Activated CD4-positive, alpha-beta T cell treated with anti-CD3 and anti-CD28 coated beads for 48 hours (primary cell): ENCODE measurements around the gene GPR89A.
"Not testable (repeated sequence)": the region's sequence is repeated elsewhere in the genome, so short reads cannot be mapped to it uniquely, and the experiment has no call there.

Experiments used
- DNase-seq: peaks from one replicate; pipeline ENCODE4 v3.0.0-alpha.2; 2020

The GPR89A gene

DNA sequence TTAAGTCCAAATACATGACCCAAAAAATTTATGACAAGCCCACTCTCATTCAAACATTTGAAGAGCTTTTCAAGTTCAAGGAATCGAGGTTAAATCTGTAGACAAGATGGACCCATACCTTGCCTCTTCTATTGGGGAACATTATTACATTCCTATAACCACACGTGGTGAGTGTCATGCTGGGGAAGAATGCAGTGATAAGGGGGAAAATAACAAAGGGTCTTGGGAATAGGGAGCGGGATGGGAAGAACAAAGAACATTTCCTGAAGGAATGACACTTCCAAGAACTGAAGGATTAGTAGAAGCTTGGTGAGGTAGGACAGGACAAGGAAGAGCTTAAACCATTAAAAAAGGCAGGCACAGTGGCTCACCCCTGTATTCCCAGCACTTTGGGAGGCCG lies 80.5 kb downstream of the GPR89A start:
- no peak for DNase-seq

DNA sequence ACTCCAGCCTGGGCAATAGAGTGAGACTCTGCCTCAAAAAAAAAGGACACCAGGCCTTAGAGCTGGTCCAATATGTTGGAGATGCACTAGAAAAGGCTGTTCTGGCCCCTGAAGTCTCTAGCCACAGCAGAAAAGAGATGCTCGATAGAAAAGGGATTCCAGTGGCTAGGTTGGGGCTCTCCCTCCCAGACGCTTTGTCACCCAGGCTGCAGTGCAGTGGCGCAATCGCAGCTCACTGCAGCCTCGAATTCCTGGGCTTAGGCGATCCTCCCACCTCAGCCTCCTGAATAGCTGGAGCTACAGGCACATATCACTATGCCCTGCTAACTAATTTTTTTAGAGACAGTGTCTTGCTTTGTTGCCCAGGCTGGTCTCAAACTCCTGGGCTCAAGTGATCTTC lies 81.1 kb downstream of the GPR89A start:
- DNase-seq, result no peak

DNA sequence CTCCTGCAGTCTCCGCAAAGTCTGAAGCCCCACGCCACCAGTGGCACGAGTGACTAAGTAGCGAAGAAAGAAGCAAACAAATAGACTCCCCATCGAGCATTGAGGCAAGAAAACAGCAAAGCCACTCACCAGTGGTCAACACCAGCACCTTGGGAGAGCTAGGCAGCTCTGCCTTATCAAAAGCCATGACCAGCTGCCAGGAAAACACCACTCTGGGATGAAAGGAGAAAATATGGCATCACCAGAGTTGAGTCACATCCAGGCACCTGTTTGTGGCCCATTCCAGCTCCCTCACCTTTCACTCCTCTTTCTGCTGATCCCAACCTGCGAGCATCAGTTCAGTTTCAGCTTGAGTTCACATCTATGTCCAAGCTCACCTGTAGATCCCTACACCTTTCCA lies 82.1 kb downstream of the GPR89A start:
- DNase-seq, result no peak

DNA sequence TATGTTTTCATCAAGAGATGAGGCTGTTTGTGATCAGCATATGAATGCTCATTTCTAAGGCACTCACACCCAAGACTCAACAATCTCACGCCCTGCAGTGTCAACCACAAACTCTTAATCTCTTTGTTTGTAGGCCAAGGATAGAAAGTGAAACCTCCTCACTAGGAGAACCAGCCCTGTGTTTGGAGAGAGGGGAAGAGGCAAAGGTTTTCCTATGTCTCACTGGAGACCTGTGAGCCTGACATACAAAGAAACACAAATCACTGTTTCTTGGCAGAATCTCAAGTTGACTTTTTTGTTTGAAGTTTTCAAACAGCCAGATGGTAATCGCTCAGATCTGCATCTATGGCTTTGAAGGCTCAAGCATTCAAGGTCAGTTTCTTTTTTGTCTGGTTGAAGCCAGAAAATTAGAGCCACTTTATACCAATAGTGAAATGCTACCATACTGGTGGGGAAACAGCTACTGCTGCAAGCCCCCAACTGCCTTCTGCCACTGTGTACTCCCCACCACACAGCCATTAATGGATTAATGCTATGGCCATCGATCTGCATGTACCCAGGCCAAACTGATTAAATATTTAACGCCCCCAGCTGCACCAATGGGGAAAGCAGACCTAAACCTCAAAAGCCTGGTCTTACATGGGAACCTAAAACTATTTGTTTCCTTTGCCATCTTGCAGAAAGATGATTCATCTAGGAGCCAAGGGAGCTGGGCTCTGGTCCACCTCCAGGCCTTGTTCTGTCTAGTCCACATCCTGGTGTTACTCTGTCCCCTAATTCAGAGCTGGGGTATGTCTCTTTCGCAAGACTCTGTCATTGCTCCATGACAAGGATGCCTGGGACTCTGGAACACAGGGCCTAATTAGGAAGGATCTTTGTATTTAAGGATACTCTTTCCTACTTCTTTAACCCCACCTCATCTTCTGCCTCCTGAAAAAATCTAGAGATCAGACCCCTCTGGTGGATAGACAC lies 83.1 kb downstream of the GPR89A start:
- DNase-seq, result peak; percentile 41

DNA sequence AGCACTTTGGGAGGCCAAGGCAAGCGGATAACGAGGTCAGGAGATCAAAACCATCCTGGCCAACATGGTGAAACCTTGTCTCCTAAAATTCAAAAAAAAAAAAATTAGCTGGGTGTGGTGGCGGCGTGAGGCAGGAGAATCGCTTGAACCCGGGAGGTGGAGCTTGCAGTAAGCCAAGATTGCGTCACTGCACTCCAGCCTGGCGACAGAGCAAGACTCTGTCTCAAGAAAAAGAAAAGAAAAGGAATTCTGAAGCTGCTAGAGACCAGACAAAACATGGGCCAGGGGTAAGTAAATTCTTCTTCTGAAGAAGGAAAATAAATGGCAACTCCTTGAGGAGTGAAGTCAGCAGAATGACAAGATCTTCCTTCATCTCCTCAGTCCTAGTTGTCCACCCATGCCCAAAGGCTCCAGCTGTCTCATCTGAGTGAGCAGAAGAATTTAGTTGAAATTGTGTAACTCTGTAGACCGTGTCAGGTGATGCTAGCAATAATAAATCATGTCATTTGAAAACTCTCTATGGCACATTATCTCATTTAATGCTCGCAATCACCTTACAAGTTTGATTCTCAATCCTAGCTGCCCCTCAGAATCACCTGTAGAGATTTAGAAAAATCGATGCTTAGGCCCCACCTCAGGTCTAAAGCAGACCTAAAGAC lies 85.1 kb downstream of the GPR89A start:
- no peak for DNase-seq

DNA sequence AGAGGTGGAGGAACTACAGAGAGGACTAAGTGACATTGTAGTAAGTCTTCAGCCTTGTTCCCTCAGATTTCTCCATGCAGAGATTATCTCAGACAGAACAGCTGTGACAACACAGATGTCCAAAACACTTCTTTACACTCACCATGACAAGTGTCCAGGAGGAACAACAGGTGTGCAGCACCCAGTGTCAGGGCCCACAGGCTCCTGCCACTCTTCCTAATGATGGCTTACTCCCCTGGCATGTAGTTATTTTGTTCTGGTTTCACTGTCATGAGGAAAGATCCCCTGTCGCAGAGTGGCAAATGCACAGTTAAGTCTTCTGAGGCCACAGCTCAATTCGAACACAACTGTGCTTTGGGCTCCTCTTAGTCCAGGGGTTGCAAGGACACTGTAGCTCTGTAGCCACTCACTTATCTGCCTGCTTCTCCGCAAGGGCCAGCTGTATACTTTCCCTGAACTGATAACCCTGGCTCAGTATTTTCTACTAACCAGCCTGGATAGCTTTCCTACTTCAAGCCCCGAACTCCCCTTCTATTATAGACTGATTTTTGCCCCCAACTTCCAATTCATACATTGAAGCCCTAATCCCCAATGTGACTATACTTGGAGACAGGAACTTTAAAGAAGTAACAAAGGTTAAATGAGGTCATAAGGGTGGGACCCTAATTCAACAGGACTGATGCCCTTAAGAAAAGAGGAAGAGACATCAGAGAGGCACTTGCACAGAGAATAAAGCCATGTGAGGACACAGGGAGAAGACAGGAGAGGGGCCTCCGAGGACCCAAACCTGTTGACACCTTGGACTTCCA lies 88.2 kb downstream of the GPR89A start:
- DNase-seq, result no peak

DNA sequence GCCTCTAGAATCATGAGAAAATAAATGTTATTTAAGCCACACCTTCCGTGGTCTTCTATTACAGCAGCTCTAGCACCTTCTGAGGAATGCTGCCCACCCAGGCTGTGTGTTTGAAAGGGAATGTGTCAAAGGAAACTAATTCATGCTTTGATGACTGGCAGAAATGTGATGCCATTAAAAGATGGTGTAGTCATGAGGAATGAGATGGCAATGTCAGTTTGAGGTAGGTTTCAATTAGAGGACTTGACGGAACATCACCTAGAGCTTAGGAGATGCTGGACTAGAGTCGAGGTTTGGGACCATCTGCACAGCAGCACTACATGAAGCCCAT lies 88.8 kb downstream of the GPR89A start:
- no peak for DNase-seq

DNA sequence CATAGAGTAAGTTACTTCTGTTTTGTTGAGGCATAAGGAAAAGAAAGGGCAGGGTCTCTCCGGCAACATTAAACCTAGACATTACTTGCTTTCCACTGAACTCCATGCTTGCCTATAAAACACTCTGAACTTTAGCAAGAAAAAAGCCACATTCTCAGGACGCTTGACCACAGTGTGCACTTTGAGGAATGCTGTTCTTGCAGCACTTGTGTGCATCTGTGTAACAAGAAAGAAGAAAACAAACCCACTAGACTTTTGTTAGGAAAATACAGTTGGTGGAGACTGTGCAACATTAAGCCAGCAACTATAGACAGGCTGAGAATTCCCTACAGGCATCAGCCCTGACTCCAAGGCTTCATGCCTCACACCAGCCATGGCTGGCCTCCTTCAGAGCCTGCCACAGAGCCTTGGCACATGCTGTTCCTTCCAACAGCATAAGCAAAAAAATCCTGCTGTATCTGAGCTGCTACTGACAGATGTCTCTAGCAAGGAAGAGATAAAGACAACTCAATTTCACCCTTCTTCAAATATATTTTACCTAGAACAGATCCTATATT lies 93.6 kb downstream of the GPR89A start:
- DNase-seq, result no peak

DNA sequence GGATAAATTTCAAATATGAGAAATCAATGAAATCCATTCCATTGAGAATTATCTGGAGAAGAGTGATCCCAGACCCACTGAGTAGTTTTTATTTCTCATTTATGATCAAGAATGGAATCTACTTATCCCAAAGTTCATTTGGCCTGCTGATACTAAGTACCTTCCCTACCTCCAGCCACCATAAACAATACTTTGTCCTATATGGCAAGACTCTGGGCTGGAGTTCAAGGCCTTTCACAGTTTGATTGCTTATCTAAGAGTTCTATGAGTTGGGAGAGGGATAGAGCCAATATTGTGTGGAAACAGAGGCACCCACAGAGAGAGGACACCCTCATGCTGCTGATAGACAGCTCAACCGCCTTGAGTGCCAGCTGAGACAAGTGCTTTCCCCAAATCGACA lies 94.3 kb downstream of the GPR89A start:
- DNase-seq, result no peak

DNA sequence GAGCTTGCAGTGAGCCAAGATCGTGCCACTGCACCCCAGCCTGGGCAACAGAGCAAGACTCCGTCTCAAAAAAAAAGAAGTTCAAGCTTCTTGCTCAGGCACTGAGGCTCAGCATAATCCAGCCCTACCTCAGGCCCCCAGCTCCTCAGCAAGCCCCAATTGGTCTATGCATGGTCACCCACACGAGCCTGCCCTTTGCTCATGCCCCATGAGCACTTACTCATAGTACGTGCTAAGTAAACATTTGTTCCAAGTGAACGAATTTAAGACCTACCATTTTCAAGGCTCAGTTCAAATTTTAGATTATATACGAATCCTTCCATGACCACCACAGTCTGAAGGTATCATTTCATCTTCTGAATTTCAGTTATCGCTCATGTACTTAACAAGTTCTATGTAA lies 95.0 kb downstream of the GPR89A start:
- DNase-seq, result no peak

DNA sequence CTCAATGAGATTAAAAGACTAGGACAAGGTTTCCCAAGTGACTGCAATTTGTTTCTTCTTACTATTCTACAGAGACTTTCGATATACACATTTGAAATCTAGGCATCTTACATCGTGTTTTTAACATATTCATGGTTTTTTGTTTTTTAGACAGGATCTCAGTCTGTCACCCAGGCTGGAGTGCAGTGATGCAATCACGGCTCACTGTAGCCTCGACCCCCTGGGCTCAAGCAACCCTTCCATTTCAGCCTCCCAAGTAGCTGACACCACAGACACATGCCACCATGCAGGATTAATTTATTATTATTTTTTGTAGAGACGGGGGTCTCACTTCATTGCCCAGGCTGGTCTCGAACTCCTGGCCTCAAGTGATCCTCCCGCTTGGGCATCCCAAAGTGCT lies 97.8 kb downstream of the GPR89A start:
- DNase-seq, result no peak

DNA sequence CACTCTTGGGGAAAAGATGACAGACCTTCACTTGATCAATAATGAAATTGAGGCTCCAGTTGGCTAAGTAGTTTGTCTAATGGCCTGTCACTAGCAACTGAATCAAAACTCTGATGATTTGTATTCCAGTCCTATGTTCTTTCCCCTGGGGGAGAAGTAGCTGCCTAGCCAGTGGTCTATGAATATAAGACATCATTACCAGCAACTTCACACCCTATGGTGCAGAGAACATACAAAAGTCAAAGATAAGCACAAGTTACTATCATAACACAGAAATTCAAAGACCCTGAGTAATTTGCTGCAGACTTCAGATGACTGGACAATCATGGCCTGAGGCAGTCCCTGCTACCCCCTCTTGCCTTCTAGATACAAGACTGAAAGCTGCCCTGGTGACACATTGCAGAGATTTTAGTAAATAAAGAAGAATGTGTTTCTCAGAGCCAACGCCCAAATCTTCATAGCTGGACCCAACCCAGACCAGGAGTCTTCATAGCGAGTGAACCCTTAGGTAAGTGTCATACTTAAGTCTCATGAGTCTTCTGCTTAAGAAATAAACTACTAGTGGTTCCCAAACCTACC lies 98.4 kb downstream of the GPR89A start:
- DNase-seq, result no peak

DNA sequence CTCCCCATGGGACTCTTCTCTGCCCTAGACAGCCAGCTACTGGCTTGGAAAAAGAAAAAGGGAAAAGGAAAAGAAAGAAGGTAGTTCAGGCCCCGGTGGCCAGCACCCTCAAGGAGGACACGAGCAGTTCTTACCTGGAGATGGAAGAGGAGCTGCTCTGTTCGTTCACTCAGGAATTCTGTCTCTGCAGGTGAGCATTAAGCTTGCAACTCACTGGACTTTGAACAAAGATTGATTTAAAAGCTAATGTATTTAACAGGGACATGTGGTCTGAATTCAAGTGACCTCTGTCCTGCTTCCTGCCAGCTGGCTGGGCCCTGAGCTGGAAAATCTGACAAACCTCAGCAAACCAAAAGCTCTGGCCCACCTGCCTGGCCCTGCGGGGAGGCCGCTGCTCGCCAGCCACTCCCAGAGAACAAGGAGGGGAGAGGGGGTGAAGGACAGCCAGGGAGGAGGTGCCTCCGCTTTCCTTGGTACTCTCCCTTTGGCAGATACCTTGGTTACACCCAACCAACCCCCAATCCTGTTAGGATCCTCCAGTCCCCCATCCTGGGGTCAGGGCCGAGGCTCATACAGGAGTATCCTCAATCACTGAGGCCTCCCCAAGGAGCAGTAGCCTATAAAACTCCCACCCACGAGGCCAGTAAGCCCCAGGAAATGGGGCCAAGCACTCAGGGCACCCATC lies 99.5 kb downstream of the GPR89A start, which contains the start of gene PDZK1:
PDZK1 (minus strand) TSS at position 186 of the 685 bp plus-strand sequence. CDS start 19,347 bp downstream, outside the sequence.
- no peak for DNase-seq

DNA sequence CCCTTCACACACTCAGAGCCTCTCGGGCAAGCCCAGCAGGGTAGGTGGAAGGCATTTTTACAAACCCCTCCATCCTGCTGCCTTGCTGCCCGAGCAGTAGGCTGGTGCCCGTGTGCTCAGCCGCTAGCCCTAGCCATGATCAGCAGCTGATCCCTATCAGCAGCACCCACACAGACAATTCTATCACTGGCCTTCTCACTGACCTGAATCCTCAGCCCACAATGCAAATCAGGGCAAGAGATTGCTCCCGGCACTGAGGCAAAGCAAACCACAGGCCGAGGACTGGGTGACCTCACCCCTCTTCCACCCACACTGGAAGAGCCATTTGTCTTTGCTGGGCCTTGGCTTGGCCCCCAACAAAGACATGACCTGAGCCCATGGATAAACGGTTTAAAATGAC lies 100.3 kb downstream of the GPR89A start:
- no peak for DNase-seq

DNA sequence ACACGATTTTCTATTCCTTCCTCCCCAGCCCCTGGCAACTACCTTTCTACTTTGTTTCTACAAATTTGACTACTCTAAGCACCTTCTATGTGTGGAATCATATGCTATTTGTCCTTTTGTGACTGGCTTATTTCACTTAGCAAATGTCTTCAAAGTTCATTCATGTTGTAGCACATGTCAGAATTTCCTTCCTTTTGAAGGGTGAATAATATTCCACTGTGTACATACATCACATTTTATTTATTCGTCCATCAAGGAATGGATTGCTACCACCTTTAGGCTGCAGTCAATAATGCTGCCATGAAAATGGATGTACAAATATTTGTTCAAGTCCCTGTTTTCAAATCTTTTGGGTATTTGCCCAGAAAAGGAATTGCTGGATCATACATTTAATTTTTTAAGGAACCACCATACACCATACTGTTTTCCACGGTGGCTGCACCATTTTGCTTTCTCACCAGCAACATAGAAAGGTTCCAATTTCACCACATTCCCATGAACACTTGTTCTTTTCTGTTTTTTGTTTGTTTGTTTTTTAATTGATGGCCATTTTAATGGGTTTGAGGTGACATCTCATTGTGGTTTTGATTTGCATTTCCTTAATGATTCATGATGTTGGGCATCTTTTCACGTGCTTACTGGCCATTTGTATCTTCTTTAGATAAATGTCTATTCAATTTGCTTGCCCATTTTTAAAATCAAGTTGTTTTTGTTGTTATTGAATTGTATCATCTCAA lies 102.7 kb downstream of the GPR89A start:
- no peak for DNase-seq

DNA sequence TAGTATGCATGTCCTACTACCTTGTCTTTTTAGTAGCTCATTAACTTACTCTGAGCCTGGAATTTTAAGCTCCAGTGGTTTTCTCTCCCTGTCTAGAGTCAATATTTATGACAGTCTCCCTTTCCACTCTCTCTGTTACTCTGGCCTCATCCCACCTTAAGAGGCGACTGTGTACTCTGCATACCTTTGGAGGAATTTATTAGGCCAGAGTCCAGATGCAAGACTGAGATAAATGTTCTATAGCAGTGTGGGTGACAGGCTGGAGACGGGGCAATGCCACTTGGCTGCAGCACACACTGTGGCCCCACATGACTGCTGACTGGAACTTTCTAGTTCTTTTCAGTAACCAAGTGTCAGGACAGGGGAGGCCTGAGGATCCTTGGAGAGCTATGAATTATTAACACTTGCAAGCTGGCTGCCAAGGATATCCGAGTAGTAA lies 103.4 kb downstream of the GPR89A start:
- DNase-seq, result no peak

DNA sequence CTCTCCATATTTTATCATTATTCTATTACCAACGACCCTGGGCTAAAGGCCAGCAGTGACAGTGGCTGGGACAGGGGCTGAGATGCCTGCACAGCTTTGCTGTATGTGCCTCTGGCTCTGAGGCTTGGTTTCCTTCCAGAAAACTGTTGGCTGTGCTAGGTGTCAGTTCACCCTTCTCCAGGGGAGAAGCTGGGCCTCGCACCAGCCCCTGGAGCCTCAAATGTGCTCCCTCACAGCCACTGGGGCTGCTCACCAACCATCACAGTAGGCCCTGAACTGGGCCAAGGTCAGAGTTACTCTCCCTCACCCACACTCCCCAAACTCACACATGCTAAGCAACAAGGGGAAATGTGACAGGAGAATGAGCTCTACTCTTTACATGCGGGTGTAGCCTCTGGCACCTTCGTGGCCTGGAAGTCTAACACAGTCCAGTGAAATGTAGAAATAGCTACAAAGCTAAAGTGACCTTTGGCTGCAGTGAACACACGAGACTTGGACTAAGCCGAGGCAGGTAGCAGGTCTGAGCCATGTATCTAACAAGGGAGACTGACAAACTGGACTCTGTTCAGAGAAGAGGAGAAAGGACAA lies 106.8 kb downstream of the GPR89A start:
- no peak for DNase-seq

DNA sequence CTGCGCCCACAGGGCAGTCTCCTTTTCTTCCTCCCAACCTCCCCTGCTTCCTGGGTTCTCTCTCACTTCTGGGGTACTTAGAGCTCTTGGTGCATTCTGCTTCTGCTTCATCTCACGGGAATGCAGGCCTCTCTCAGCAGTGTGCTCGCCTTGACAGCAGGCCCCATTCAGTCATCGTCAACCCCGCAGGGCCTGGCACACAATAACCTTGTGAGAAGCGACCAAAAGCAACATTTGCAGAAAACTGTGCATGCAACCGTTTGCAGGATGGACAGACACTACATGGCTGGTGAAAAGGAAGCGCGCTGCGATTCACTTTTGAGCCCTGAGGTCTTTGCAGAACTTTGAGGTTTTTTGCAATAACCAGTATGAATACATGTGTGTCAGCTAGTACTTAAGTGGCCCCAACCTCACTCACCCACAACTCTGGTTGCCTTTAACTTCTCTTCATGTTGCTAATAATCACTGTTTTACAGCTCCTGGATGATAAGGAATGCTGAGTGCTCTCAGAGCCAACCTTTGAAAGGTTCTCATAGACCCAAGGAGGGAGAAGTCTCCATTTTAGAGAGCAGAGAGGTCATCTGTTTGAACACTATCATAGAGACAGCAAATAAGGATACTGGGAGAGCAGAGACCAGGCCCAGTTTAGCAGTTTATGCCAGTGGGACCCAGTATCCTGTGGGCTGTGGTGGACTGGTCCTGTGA lies 109.0 kb downstream of the GPR89A start:
- DNase-seq, result no peak

DNA sequence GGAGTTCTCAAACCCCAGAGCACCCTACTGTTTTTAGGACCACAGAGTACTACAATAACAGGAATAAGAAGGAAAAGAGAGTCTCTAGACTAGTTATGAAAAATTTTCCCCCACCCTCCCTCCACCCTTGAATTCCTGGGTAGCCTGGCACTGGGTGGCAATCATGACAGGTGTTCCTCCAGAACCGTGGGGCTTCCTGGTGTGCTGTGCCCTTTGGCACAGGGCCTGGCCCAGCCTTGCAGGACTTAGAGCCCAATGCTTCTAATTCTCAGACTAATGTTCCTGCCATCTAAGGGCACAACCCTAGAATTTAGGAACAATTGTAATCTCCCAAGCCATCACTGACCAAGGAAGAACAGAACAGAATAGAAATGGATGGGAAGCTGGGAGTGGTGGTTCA lies 110.0 kb downstream of the GPR89A start:
- no peak for DNase-seq

DNA sequence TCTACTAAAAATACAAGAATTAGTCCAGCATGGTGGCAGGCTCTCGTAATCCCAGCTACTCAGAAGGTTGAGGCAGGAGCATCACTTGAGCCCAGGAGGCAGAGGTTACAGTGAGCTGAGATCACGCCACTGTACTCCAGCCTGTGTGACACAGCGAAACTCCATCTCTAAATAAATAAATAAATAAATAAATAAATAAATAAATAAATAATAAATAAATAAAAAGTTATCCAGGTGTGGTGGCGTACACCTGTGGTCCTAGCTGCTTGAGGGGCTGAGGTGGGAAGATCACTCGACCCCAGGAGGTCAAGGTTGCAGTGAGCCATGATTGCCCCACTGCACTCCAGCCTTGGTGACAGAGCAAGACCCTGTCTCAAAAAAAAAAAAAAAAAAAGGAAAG lies 110.7 kb downstream of the GPR89A start:
- DNase-seq, result not testable (repeated sequence)
